Urothelium cell line (cell line): ENCODE measurements around the gene GSTM2.
"Not testable (repeated sequence)": the region's sequence is repeated elsewhere in the genome, so short reads cannot be mapped to it uniquely, and the experiment has no call there.

ENCODE experiments used
- DNase-seq: peaks from one replicate; pipeline ENCODE4 v3.0.0; 2011; ENCODE audit warnings: low spot score, mixed read lengths
- FAIRE-seq: peaks from 2 replicates; lab custom pipeline; 2011; peaks lifted over from hg19 to GRCh38; lab: Jason Lieb, UNC

GSTM2 gene

GRCh38 chr1:109643385-109644230, 24.2 kb upstream of the GSTM2 start:
- FAIRE-seq (no peak), DNase-seq (peak; percentile 90)

DNA sequence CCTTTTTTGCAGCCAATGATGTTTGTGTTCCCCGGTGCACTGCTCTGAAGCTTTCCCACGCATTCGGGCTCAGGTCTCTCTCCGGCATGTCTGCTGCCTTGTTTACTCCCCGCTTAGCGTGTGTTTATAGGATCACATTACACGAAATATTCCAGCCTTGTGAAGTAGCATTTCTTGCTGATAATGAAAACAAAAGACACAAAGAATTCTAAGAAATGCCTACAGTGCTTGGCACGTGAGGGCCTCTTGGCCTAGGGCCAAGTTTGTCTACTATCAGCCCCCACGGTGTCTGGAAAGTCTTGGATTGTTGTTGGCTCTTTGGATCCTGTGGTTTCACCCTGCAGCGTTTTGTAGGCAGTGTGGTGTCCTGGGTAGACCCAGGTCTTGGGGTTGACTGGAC, 23.2 kb upstream of the GSTM2 start:
- DNase-seq: no peak
- FAIRE-seq: no peak

DNA sequence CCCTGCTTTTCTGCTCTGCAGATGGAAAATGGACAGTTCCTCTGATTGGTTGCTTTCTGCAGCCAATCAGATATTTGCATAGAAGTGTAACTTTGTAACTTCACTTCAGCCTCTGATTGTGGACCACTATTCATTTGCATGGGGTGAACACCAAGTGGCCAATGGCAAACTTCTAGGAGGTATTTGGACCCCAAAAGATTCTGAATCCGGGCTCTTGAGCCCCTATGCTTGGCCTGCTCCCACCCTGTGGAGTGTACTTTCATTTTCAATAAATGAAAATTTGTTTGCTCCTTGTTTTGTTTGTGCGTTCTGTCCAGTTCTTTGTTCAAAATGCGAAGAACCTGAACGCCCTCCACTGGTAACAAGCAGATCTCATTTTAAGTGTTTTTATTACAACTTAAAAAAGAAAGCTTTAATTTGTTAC, 18.4 kb upstream of the GSTM2 start:
- DNase-seq (no peak), FAIRE-seq (no peak)

DNA sequence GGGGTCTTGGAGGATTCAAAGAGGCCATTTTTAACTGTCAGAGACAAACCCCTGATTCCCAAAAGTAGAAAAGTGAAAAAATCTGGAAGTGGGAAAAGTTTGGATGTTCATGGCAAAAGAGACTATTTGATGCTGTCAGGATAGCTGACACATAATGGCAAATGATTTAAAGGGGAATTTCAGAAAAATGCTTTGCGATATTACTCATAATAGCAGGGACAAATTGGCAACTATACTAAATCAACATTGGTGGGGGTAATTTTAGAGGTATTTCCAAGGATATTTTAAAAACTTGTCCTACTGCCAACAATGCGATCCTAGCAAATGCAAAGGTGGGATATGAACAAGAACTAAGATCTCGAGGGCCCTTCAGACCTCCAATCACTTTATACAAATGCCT, 17.2 kb upstream of the GSTM2 start:
- FAIRE-seq (no peak), DNase-seq (no peak)

DNA sequence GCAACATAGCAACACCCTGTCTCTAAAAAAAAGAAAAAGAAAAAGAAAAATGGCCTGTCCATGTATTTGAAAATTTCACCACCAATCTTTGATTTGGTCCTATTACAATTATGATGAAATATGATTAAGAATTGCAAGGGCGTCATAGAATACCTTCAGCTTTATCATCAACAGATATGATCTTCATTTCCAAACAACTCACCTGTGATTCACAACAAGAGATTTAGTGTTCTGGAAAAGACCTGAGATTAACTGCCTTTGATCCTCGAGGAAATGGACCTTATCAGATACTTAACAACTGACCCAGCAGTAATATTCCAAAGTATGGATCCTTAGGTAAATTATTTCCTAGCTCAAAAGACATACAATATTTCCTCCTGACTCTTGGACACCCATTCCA, 15.5 kb upstream of the GSTM2 start:
- no peak for FAIRE-seq
- DNase-seq: no peak

DNA sequence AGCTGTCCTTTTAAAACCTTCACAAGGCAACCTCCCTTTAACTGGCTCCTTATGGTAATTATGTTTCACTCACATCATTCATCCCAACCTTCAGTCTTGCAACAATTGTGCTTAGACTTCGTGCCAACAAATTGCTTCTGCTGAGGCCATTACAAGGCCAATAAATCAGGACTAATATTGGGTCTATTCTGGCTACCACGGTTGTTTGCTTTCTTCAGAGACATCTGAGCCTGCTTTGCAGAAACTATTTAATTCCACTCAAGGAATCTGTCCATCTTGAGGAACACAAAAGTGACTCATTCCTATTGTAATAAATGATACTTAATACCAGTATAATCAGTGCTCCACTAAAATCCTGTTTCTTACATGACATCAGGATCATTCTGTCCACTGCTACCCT, 14.6 kb upstream of the GSTM2 start:
- DNase-seq: no peak
- no peak for FAIRE-seq

GRCh38 chr1:109654519-109654918, 13.3 kb upstream of the GSTM2 start:
- no peak for FAIRE-seq
- DNase-seq: no peak

DNA sequence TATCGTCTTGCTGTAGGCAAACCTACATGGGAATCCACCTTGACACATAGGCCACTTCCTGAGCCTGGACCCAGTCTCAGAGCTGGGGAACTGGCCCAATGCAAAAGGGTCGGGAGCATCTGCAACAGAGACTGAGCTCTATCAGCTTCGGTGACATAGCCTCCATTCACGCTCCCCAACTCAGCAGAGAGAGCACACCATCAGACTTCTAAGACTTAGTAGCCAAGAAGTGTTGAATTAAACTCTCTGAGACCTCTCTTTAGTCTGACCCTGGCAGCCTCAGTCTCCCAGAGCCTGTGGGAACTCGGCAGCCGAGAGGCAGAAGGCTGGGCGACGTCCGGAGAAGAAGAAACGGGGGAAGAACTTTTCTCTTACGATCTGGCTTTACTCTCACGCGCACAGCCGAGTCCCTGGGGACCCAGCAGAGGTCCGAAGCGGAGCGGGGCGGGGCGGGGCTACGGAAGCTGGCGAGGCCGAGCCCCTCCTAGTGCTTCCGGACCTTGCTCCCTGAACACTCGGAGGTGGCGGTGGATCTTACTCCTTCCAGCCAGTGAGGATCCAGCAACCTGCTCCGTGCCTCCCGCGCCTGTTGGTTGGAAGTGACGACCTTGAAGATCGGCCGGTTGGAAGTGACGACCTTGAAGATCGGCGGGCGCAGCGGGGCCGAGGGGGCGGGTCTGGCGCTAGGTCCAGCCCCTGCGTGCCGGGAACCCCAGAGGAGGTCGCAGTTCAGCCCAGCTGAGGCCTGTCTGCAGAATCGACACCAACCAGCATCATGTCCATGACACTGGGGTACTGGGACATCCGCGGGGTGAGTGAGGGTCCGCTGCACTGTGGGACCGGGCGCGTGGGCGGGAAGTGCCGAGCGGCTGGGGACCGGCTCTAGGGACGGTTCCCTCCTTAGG, 12.0 kb upstream of the GSTM2 start, which contains the start of gene GSTM4:
TSS of gene GSTM4 (plus strand) at position 485 of the 905 bp plus-strand sequence. CDS start at position 776, 291 bp downstream.
- DNase-seq (peak; percentile 93), FAIRE-seq (peak; percentile 44)

DNA sequence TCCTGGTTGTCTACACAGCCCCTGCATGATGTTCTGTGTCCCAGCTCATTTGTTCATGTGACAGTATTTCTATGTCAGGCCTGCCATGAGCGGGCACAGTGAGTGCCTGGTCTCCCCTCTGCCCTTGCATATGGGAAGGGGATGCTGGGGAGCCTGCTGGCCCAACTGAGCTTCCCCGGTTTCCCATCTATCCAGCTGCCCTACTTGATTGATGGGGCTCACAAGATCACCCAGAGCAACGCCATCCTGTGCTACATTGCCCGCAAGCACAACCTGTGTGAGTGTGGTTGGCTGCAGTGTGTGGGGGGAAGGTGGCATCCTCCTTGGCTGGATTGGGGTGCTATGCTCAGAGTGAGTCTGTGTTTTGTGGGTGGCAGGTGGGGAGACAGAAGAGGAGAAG, 10.5 kb upstream of the GSTM2 start:
- FAIRE-seq (no peak), DNase-seq (no peak)

DNA sequence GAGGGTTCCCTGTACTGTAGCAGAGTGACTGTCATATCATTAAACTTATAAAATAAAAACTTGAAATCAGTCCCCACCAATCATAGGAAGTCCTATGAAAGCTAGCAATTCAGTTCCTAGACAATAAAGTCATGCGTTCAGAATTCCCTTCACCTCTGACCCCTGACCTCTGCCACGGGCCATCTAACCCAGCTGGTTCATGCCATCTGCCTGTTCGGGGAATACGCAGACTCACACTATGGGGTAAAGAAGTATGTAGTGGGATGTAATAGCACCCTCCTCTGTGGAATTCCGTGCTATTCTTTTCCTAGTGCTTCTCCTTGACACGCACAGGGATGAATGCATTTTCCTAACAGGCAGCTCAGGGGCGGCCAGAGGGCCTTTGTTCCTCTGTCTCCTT, 9.9 kb upstream of the GSTM2 start:
- no peak for DNase-seq
- FAIRE-seq: no peak

DNA sequence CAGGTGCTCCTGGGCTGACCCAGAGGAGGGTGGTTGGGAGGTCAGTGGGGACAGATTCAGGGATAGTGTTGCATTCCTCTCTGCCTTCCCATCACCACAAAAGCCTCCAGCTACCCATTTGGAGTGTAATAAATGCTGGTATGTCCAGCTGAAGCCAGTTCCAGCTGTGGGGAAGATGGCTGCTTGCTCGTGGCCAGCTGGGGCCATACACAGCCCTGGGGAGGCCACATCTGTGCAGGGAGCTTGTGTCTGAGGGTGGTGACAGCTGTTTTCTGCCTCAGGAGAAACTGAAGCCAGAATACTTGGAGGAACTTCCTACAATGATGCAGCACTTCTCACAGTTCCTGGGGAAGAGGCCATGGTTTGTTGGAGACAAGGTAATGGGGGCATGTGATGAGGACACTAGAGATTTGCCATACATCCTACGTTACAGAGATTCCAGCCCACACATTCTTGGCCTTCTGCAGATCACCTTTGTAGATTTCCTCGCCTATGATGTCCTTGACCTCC, 9.3 kb upstream of the GSTM2 start:
- FAIRE-seq (no peak), DNase-seq (no peak)

- DNase-seq (peak; percentile 29), FAIRE-seq (no peak)
Observed at GRCh38 chr1:109659145-109659544, 8.7 kb upstream of the GSTM2 start.

- DNase-seq (no peak), FAIRE-seq (no peak)
Observed at GRCh38 chr1:109659997-109660690, 7.7 kb upstream of the GSTM2 start.

- DNase-seq, FAIRE-seq: not testable (repeated sequence)
Observed at GRCh38 chr1:109660691-109661026, 7.2 kb upstream of the GSTM2 start.

DNA sequence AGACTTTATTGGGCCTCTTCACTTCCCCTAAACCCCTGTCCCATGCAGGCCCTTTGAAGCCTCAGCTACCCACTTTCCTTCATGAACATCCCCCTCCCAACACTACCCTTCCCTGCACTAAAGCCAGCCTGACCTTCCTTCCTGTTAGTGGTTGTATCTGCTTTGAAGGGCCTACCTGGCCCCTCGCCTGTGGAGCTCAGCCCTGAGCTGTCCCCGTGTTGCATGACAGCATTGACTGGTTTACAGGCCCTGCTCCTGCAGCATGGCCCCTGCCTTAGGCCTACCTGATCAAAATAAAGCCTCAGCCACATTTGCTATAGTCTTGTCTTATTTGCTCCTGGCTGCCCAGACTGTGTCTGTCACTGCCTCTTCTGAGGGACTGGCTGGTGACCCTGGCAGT, 6.5 kb upstream of the GSTM2 start:
- FAIRE-seq (no peak), DNase-seq (no peak)

DNA sequence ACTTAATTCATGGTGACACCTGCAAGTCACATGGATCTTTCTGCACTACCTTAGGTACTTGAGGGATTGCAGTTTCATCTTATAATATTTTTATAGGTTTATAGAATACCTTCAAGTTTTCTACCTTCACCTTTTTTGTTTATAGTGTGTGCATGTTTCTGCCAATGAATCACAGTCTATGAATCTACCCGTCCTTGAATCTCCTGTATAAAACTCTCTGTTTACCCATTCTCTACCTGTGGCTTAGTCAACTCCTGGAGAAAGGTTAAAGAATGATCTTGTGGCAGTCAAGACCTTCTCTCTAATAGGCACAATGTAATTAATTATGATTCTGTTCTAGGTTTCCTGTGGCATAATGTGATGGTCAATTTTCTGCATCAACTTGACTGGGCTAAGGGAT, 3.2 kb upstream of the GSTM2 start:
- no peak for FAIRE-seq

DNA sequence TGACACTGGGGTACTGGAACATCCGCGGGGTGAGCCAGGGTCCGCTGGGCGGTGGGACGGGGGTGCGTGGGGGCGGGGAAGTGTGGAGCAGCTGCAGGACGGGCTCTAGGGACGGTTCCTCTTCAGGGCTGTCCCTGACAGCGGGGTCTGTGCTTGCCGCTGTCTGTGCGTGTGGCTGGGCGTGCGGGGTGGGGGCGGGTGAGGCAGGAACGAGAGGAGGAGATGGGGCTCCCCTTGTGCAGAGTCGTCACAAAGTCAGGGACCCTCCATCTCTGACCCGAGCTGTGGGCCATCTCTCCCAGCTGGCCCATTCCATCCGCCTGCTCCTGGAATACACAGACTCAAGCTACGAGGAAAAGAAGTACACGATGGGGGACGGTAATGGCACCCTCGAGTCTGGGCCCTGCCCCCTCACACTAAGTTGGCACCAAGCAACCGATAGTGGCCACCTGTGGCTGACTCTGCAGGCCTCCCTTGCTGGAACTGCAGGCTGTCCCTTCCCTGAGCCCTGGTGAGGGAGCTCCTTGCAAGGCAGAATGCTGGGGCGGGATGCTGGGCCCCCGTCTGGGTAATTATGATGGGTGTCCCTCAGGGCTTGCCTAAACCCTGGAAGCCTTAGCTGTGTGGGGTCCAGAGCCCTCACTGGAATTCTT, 392 bp downstream of the GSTM2 start:
- DNase-seq (no peak), FAIRE-seq (no peak)

More for the DNA sequence above, 3.2 kb upstream of the GSTM2 start:
- no peak for DNase-seq

GRCh38 chr1:109669246-109669948, 1.5 kb downstream of the GSTM2 start:
- no peak for FAIRE-seq
- DNase-seq: no peak

GRCh38 chr1:109669949-109670302, 2.1 kb downstream of the GSTM2 start:
- DNase-seq, FAIRE-seq: not testable (repeated sequence)

DNA sequence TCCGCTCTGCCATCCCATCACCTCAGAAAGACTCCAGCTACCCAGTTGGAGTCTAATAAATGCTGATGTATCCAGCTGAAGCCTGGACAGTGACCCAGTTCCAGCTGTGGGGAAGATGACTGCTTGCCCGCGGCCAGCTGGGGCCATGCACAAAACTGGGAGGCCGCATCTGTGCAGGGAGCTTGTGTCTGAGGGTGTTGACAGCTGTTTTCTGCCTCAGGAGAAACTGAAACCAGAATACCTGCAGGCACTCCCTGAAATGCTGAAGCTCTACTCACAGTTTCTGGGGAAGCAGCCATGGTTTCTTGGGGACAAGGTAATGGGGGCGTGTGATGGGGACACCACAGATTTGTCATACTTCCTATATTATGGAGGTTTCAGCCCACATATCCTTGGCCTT, 3.2 kb downstream of the GSTM2 start:
- no peak for DNase-seq
- FAIRE-seq: no peak
